Kidney (tissue), 14 donors: ENCODE data around the gene MTPN. TPM values are rescaled to one million over a fixed set of nuclear protein-coding genes. Genes with fewer than 3 reads are reported as not detected.

Source experiments
- DNase-seq, 5 donors: peaks; one replicate each; pipeline ENCODE4 v3.0.0-alpha.2; 2013 to 2020
- FAIRE-seq: peaks from 2 replicates; lab custom pipeline; 2012; peaks lifted over from hg19 to GRCh38; lab: Jason Lieb, UNC
- H3K27ac ChIP-seq, 2 donors: one replicate each; pipeline ENCODE4 v1.7.0; 2013; ENCODE audit warnings: low read depth in 2 of 2, low read length in 2 of 2, inconsistent platforms in 1 of 2
- H3K27me3 ChIP-seq: one replicate; pipeline ENCODE4 v1.7.1; 2013; ENCODE audit warnings: low read length, inconsistent platforms; ENCODE audit not compliant: control insufficient read depth, insufficient read depth
- H3K36me3 ChIP-seq, 3 donors: one replicate each; pipeline versions ENCODE4 v1.7.0 to v1.7.1; 2013; ENCODE audit warnings: low read length in 3 of 3, control low read depth in 1 of 3, inconsistent platforms in 1 of 3; ENCODE audit not compliant: insufficient read depth in 3 of 3, control insufficient read depth in 2 of 3
- H3K4me1 ChIP-seq, 3 donors: one replicate each; pipeline versions ENCODE4 v1.7.0 to v1.7.1; 2013; ENCODE audit warnings: low read length in 3 of 3, inconsistent platforms in 1 of 3, low read depth in 1 of 3; ENCODE audit not compliant: control insufficient read depth in 2 of 3, insufficient read depth in 2 of 3
- H3K4me3 ChIP-seq, 3 donors: one replicate each; pipeline versions ENCODE4 v1.7.0 to v1.8.1; 2013; ENCODE audit warnings: low read length in 3 of 3, control low read depth in 1 of 3, inconsistent platforms in 1 of 3
- H3K9ac ChIP-seq, 3 donors: one replicate each; pipeline versions ENCODE4 v1.7.0 to v1.7.1; 2013; ENCODE audit warnings: low read length in 3 of 3, control low read depth in 1 of 3, inconsistent platforms in 1 of 3
- H3K9me3 ChIP-seq, 3 donors: one replicate each; pipeline versions ENCODE4 v1.7.0 to v1.7.1; 2013; ENCODE audit warnings: low read length in 3 of 3, control low read depth in 1 of 3, inconsistent platforms in 1 of 3; ENCODE audit not compliant: control insufficient read depth in 2 of 3, insufficient read depth in 1 of 3
- CTCF ChIP-seq: IDR thresholded peaks from 3 replicates; pipeline ENCODE4 v1.5.1; 2012; ENCODE audit warnings: mild to moderate bottlenecking, moderate library complexity, borderline replicate concordance; ENCODE audit not compliant: insufficient read depth; ENCODE audit errors: extremely low read depth
- intact Hi-C: fragments of 100-400 bp; cut with DNase I; formaldehyde crosslinking; loops from one replicate; pipeline ENCODE4 v1.11.1; 2022
- polyA plus RNA-seq: library from polyadenylated mRNA; stranded (reverse); fragments of 350-450 nt; fragmentation: Illumina TruSeq; extraction: RNeasy Lipid Tissue Mini Kit (QIAGEN cat#74804); gene quantifications from one replicate; pipeline ENCODE4 v1.2.3, GENCODE V29; 2014; ENCODE audit warnings: low read depth, low replicate concordance; ENCODE audit not compliant: insufficient read depth
- total RNA-seq: library from RNA; stranded (reverse); fragmentation: NEBNext Ultra II Directional; extraction: Animal tissue kit (Norgen Biotek cat#: 25700); gene quantifications from one replicate; pipeline ENCODE4 v1.2.1, GENCODE V29; 2021
- donor health status: control.
- donor health status: control.
- donor health status: control.
- donor health status: control.
- donor health status: control.
- donor health status: DM: yes; HTN: yes; CAD: no.
- donor health status: Normal renal cell carcinoma (clear cell type).

Gene MTPN
- total and polyA plus RNA-seq, 2 donors from 2014 or later = 43.1 to 101 TPM

DNA sequence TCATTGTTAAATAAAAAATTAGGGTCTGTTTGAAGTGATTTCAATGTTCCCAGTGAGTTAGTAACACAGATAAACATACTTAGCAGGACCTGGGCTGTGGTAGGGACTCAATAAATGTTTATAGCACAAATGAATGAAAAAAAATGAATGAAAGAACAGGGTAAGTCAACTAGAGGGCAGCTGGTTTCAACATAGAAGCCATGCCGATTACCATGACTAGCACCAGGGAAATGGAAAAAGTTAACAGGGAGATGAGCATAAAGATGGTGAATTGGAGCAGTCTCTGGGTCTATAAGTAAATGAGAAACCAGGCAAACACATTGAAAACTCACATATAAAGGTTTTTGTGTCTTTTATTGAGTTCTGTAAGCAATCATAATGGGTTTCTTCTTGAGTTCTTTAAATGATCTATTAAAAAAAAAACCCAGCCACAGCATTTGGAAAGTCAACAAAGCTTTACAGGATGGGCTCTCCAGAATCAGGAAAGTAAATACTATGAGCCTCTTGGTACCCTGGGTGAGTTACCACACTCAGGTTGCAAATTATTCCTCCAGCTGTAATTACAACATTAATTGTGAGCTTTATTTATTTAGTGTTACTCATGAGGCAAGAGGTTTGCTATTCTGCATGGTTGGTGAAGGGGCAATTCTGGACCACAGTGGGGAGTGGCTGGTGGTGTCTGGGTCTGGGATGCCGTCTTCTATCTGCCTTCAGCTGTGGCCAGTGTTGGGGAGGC is 46.1 kb upstream of the MTPN start:
- intact Hi-C loops = no loop called here
- Histone ChIP-seq H3K9ac (no peak overlapping the region), H3K36me3 (no peaks in the 10 kb centered on the region), H3K4me1 (no peaks in the 10 kb centered on the region), H3K27me3 (no peaks in the 10 kb centered on the region), H3K9me3 (no peaks in the 10 kb centered on the region), H3K27ac (no peak overlapping the region), H3K4me3 (no peak overlapping the region)
- no peak for DNase-seq
- TF ChIP-seq CTCF = no peak
- FAIRE-seq = no peak

DNA sequence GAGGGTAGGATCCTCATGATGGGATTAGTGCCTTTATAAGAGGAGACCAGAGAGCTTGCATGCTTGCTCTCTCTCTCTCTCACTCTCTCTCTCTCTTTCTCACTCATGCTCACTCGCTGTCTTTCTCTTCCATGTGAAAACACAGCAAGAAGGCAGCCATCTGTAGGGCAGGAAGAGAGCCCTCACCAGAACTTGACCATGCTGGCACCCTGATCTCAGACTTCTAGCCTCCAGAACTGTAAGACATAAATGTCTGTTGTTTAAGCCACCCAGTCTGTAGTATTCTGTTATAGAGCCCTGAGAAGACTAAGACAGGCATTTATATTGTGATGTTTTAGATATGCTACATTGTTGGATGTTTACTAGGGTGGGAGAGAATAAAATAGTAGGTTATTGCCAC is 43.4 kb upstream of the MTPN start:
- Histone ChIP-seq H3K4me1 (no peaks in the 10 kb centered on the region), H3K4me3 (no peak overlapping the region), H3K27ac (no peak overlapping the region), H3K36me3 (no peaks in the 10 kb centered on the region), H3K9ac (no peak overlapping the region), H3K27me3 (no peaks in the 10 kb centered on the region), H3K9me3 (no peaks in the 10 kb centered on the region)
- FAIRE-seq (no peak), DNase-seq (no peak)
- TF ChIP-seq CTCF = no peak
- intact Hi-C loops = no loop called here

DNA sequence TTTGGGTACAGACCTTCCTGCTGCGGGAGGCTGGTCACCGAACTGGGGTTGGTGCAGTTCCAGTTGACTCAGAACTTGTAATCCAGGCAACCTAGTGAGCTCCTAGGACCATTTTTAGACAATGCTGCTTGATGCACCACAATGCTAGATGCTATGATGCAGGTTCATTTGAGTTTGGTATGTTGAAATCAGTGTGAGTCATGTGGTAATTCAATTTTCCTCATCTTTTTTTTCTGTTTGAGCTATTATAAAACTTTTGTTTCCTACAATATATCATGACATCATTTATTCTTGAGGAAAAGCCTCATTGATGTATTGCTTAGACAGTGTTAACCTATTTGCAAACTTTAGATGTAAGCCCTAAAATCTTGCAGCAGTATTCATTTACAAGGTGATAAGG is 40.9 kb upstream of the MTPN start:
- H3K27me3 ChIP-seq = no peaks in the 10 kb centered on the region
- H3K9me3 ChIP-seq = no peaks in the 10 kb centered on the region
- no peaks in the 10 kb centered on the region for H3K36me3 ChIP-seq
- DNase-seq (no peak), FAIRE-seq (no peak)
- H3K27ac ChIP-seq = no peak overlapping the region
- no peak for TF ChIP-seq CTCF
- H3K4me3 ChIP-seq = no peak overlapping the region
- intact Hi-C loops = no loop called here
- no peaks in the 10 kb centered on the region for H3K4me1 ChIP-seq
- H3K9ac ChIP-seq = no peak overlapping the region
